HG03103 (cell line): Measurements from ENCODE around the gene OSBPL1A.

Experiments
- ATAC-seq: cut with Tn5 transposase; IDR thresholded peaks from one replicate; pipeline ENCODE4 v1.9.1; 2021; ENCODE audit warnings: low read depth; ENCODE audit not compliant: unreplicated experiment

OSBPL1A gene

GRCh38 chr18:24230766-24231165, 166.9 kb downstream of the OSBPL1A start:
- no peak for ATAC-seq

DNA sequence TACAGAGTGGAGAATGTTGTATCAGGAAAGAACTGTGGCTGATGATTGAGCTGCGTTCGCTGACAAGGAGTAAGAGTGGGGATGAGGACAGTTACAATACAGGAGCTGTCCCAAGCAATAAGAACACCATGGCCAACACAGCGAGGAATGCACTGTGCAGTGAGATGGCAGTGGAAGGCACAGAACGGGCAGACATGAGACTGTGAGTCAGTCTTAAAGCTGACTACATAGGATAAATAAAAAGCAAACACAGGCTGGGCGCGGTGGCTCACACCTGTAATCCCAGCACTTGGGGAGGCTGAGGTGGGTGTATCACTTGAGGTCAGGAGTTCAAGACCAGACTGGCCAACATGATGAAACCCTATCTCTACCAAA, 169.0 kb downstream of the OSBPL1A start:
- ATAC-seq: no peak

DNA sequence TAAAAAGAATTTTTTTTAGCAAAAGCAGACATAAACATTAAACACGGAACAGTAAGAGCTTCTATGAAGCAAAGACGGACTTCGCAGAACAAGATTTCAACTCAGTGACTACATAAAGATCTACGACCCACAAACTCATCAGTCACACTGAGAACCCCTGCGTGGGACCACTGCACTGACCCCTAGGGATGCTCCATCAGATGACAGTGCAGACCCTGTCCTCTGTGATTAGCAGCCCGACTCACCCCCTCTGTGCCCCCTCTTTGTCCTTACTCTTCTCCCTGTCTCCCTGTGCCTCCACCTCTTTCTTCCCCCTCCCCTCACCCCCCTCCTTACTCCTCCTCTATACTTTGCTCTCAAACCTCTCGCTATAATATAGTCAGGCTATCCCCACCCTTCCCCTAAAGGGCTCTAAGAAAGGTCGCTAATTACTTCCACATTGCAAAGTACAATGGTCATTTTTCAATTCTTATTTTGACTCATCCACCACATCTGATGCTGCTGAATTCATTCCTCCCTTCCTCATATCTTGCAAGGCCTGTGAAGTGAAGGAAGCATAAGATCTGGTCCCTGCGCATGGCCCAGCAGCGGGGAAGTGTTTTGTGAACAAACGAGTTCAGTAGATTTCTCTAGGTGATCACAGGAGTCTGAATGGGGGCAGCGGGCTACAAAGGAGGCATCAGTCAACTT, 169.5 kb downstream of the OSBPL1A start:
- ATAC-seq: no peak

GRCh38 chr18:24220318-24220688, 177.3 kb downstream of the OSBPL1A start:
- no peak for ATAC-seq

DNA sequence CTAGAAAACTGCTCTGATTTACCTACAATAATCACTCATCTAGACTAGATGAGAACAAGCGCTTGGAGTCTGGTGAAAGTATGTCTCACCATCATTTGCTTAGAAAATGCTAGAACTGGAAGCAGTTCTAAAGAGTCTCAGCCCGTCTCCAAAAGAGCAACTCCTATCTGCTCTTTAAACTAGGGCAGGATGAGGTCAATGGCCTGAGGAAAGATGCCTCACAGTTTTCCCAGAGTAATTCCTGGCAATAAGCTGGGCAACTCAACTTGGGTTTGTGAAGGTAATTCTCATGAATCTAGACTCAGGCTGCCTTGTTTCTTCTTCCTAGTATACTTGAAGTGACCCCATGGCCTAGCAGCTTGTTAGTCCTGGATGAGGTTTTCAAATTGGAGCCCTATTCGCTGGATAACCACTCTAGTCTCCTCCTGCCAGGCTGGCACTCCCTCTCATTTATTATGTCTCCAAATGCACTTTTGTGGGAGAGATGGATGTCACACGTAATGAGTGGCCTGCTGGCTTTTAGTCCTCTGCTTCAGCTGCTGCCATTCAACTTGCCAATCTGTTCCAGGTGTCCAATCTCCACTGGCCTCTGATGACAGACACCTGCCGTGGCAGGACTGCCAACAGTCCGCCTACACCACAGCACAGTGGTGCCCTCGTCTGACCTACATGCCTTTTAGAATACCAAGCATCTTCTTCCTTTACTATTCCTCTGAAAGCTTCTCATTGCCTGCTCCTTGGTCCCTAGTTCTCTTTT, 177.9 kb downstream of the OSBPL1A start:
- ATAC-seq: no peak

DNA sequence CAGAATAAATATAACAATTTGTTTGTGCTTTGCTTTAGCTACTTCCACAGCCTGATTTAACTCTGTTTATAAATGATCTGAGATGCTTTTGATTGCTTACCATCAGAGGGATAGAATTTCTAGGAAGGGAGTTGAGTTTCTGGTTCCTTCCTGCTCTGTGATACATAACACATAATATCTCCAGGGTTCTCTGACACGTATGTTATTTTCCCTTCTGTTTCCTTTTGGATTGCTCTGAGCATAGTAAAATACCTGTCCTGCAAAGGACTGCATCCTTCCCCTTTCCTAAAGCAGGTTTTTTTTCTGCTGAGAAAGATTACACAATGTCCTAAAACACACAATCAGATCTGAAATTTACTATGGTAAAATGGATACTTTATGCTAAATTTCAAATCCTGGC, 182.7 kb downstream of the OSBPL1A start:
- ATAC-seq: no peak

DNA sequence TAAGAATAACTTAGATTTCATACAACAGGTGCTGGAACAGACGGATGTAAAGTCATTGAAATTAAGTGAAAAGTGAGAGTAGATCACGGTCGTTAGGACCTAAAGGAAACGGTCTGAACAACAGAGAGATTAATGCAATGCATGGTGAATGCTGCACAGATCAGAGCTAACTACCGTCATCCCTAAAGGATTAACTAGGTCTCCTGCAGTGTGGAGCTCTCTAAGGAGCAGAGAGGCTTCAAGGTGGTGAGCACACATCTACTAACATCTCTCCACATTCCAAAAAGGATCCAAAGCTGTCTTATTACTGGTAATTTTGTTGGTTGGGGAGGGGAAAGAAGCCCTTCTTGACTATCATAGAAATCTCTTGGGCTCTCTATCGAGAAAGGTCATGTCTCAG, 183.5 kb downstream of the OSBPL1A start:
- no peak for ATAC-seq

DNA sequence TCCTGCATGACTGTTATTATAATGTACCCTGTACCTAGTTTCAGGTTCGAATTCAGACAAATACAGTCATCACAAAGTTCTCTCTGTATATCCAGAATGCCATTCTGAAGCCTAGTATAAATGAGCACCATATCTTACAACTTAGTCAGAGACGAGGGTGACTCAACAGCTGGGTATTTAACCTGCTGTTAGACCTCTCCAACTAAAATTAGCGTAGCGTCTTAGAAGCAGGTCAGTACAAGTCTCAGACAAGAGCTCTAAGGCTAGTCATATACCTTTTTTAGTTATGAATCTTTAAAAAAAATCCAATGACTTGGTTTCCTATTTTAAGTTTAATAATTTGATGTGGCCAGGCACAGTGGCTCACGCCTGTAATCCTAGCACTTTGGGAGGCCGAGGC, 184.7 kb downstream of the OSBPL1A start:
- ATAC-seq: no peak

GRCh38 chr18:24209558-24209957, 188.1 kb downstream of the OSBPL1A start:
- no peak for ATAC-seq

GRCh38 chr18:24208270-24209035, 189.2 kb downstream of the OSBPL1A start:
- ATAC-seq: no peak

DNA sequence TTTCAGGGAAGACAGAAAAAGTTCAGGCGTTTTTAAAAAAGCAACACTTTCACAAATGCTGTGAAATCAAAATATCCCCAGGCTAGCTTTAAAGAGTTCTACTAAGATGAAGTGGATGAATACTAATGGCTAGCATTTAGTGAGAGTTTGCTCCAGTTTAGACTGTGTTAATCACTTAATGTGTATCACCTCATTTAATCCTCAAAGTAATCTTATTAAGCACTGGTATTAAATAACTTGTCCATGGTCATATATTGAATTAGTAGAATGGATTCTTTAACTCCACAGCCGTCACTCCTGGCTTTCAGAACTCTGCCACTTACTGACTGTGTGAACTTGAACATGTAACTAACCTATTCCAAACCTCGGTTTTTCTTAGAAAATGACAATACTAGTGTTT, 192.7 kb downstream of the OSBPL1A start:
- no peak for ATAC-seq

DNA sequence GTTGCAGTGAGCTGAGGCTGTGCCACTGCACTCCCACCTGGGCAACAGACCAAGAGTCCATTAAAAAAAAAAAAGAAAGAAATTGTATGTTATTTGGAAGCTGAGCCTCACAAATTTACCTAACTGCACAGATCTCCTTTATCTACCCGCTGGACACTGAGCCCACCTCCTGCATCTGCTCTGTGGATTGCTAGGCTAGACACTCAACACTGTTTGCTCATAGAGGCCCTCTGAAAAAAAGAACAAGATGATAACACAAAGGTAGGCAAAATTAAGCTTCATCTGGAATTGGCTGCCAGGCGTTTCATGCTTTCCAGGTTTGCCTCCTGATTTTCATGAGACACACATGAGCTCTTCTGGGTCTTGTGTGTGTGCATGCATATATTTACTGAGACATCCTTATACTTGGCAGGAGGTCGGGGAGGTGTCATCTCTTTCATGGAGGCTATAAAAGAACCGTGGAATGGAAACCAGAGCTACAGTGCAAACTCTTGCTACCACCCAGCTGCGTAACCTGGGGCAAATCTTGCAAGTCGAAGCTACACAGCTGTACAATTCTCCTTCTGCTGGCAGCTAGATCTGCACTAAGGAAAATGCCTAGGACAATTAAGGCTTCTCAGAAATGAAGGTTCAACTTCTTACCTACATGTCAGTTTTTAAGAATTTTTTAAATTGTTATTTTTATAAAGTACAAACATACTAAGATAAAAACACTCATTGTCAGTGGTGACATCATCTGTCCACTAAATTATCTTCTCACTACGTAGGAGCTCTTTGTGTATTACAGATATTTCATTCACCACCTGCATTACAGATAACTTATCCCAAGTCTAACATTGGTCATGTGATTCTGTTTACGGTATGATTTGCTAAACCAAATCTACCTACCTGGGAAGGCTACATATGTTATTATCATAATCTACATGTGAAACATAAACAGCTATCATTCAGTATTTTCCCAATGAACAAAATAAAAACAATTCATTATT, 195.6 kb downstream of the OSBPL1A start:
- no peak for ATAC-seq

GRCh38 chr18:24200494-24201290, 196.9 kb downstream of the OSBPL1A start:
- ATAC-seq: no peak

DNA sequence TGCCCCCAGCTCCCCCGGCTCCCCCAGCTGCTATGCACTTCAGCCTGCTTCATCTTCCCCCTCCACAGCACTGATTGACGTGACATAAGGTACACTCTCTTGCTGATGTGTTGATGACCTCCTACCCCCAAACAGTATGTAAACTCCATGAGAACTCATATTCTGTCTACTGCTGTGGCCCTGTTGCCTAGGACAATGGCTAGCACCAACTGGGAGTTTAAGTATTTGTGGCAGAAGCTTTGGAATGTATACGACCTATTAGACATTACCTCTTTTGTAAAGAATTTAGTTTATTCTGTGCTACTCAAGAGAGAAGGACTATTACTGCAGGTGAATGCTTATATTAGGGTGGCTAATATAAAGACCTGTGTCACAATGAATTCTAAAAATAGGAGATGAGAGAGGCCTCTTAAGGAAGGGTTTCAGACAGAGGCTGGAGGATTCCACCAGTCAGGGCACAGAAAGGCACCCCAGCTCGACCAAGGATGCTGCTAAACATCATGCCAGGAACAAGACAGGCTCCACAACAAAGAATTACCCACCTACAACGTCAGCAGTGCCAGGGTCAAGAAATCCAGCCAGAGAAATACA, 198.2 kb downstream of the OSBPL1A start:
- no peak for ATAC-seq

- ATAC-seq: no peak
These were observed 199.2 kb downstream of the OSBPL1A start for GRCh38 chr18:24198461-24198860.

GRCh38 chr18:24197412-24197811, 200.2 kb downstream of the OSBPL1A start:
- no peak for ATAC-seq

DNA sequence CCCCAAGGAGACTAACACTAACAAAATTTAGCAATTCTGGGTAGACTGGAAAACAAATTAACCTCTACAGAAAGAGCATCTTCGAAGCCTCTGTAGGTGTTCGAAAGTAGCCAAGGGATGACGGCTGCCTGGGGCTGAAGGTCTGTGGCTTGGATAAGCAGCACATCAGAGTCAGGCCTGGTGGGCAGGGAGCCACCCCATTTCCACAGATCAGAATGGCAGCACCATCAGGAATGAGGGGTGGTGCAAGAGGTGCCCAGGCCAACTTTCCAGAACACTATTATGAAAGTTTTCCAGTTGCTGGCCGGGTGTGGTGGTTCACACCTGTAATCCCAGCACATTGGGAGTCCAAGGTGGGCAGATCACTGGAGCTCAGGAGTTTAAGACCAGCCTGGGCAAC, 200.9 kb downstream of the OSBPL1A start:
- no peak for ATAC-seq

DNA sequence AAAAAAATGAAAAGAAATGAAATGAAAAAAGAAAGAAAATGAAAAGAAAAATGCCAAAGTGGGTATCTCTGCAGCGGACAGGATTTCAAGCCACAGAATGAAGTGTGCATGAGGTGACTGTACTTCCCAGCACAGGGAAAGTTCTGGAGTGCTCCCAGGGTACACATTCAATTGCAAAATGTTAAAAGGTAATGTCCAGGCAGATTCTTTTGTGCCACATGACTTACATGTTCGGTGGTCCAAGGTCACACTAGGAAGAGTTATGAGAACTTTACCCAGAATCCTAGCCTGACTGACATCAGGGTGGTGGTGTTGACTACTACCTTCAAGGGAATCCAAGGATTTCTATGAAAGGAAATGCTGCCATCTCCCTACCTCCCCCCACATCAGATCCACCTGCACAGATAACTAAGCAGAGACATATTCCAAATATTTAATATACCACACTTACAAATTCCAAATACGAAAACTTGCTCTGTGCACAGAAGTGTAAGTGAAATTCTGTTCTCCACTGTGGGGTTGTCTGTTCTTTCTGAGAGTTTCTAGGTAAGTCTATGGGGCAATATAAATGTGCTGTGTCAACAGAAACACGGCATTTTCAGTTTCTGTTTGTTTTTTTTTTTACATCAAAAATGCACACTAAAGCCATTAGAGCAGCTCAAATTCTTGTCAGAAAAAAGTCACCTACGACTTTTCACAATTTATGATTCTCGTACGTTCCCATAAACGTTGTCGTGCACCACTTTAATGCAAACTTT, 202.1 kb downstream of the OSBPL1A start:
- ATAC-seq: no peak

GRCh38 chr18:24190590-24190989, 207.0 kb downstream of the OSBPL1A start:
- no peak for ATAC-seq
